Naive thymus-derived CD4-positive, alpha-beta T cell (primary cell): ENCODE measurements around the gene AKAIN1. TPM values are rescaled to one million over a fixed set of nuclear protein-coding genes. Genes with fewer than 3 reads are reported as not detected.

Experiments used
- ATAC-seq: fragments of 150-1000 bp; cut with Tn5 transposase; 2 replicates; pipeline ENCODE4 v1.10.0; 2021; ENCODE audit warnings: mild to moderate bottlenecking, moderate library complexity
- CTCF ChIA-PET: fragments of 350-600 bp; sonication (Branson Sonifier 250); formaldehyde crosslinking; loops from one replicate; lab custom pipeline; 2021; ENCODE audit warnings: antibody characterized with exemption; lab: Charles Lee
- POLR2A ChIA-PET: fragments of 350-600 bp; sonication (Branson Sonifier 250); formaldehyde crosslinking; loops from one replicate; lab custom pipeline; 2021; ENCODE audit warnings: antibody characterized with exemption, inconsistent platforms; lab: Charles Lee
- DNase-seq, 9 donors: peaks; one replicate each; pipeline versions ENCODE4 v3.0.0 to v3.0.0-alpha.2; 2020 to 2022; ENCODE audit warnings: mixed read lengths in 1 of 9
- H3K27ac ChIP-seq: one replicate; pipeline ENCODE4 v1.7.0; 2013; ENCODE audit warnings: mild to moderate bottlenecking, low read depth, low read length, moderate library complexity
- H3K27me3 ChIP-seq, 2 donors: one replicate each; pipeline ENCODE4 v1.7.0; 2013; ENCODE audit warnings: low read length in 2 of 2, mild to moderate bottlenecking in 2 of 2, moderate library complexity in 2 of 2; ENCODE audit not compliant: control insufficient read depth in 2 of 2, insufficient read depth in 2 of 2
- H3K36me3 ChIP-seq, 3 experiments: 1 replicate in 2 of 3; 2 replicates in 1 of 3; pipeline ENCODE4 v1.7.0; 2013; ENCODE audit warnings: low read length in 3 of 3, mild to moderate bottlenecking in 3 of 3, moderate library complexity in 1 of 3; ENCODE audit not compliant: insufficient read depth in 3 of 3, control insufficient read depth in 2 of 3
- H3K4me1 ChIP-seq, 2 donors: one replicate each; pipeline ENCODE4 v1.7.0; 2013; ENCODE audit warnings: low read length in 2 of 2, mild to moderate bottlenecking in 2 of 2, moderate library complexity in 1 of 2; ENCODE audit not compliant: control insufficient read depth in 2 of 2, insufficient read depth in 2 of 2
- H3K4me3 ChIP-seq: 2 replicates; pipeline ENCODE4 v1.7.0; 2013; ENCODE audit warnings: mild to moderate bottlenecking, low read length
- H3K9me3 ChIP-seq, 3 experiments: 1 replicate in 2 of 3; 2 replicates in 1 of 3; pipeline ENCODE4 v1.7.0; 2013; ENCODE audit warnings: low read length in 3 of 3; ENCODE audit not compliant: control insufficient read depth in 2 of 3
- H3K27ac Mint-ChIP-seq, 9 donors: one replicate each; pipeline ENCODE4 v1.8.0; 2020 to 2022; ENCODE audit warnings: mixed read lengths in 9 of 9, mild to moderate bottlenecking in 8 of 9, moderate library complexity in 5 of 9, inconsistent platforms in 2 of 9
- H3K27me3 Mint-ChIP-seq, 5 donors: one replicate each; pipeline ENCODE4 v1.8.0; 2021 to 2022; ENCODE audit warnings: mixed read lengths in 5 of 5, mild to moderate bottlenecking in 1 of 5
- H3K36me3 Mint-ChIP-seq, 5 donors: one replicate each; pipeline ENCODE4 v1.8.0; 2020 to 2022; ENCODE audit warnings: mixed read lengths in 5 of 5, mild to moderate bottlenecking in 3 of 5, inconsistent platforms in 1 of 5
- H3K4me1 Mint-ChIP-seq, 7 donors: one replicate each; pipeline ENCODE4 v1.8.0; 2020 to 2022; ENCODE audit warnings: mixed read lengths in 7 of 7, mild to moderate bottlenecking in 3 of 7, inconsistent platforms in 1 of 7
- H3K4me3 Mint-ChIP-seq, 10 donors: one replicate each; pipeline ENCODE4 v1.8.0; 2020 to 2022; ENCODE audit warnings: mild to moderate bottlenecking in 10 of 10, mixed read lengths in 10 of 10, moderate library complexity in 6 of 10, inconsistent platforms in 2 of 10
- H3K9me3 Mint-ChIP-seq, 11 donors: one replicate each; pipeline ENCODE4 v1.8.0; 2020 to 2022; ENCODE audit warnings: mixed read lengths in 11 of 11, mild to moderate bottlenecking in 4 of 11, inconsistent platforms in 1 of 11, moderate library complexity in 1 of 11
- intact Hi-C, 2 donors: fragments of 100-400 bp; cut with micrococcal nuclease; formaldehyde crosslinking; loops; one replicate each; pipeline ENCODE4 v1.15.1; 2023
- polyA plus RNA-seq, 2 donors: library from polyadenylated mRNA; unstranded; fragments of 300-500 nt; fragmentation: Illumina TruSeq; gene quantifications; one replicate each; pipeline ENCODE4 v1.2.3, GENCODE V29; 2021
- total RNA-seq, 6 experiments: library from RNA in 5 of 6; stranded (reverse) in 5 of 6; gene quantifications; 1 replicate in 5 of 6; 2 replicates in 1 of 6; pipeline ENCODE4 v1.2.3 and lab custom pipeline; 2021 to 2026

Gene AKAIN1
- total and polyA plus RNA-seq, 7 experiments from 2014 or later = not detected

DNA sequence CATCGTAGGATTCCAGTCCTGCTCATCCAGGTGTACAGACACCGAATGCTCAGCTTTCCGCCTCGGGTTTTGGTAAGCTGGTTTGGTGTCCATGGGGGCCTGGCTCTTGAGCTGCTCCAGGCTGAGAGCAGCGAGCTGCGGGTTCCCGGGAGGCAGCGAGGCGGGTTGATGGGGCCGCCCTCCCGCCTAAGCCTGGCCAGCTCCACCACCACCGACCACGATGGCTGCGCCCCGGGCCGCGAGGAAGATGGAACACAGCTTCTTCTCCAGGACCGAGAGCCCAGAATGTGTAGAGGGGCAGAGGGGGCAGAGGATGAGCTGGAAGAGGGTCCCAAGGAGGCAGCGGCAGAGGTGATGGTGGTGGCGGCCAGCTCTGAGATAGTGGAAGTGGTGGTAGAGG is 64.1 kb downstream of the AKAIN1 start:
- no peak overlapping the region for H3K27ac Mint-ChIP-seq
- Histone ChIP-seq H3K4me3 (no peak overlapping the region), H3K4me1 (no peaks in the 10 kb centered on the region), H3K9me3 (no peaks in the 10 kb centered on the region), H3K36me3 (no peaks in the 10 kb centered on the region), H3K27ac (no peak overlapping the region), H3K27me3 (no peaks in the 10 kb centered on the region)
- H3K4me1 Mint-ChIP-seq = peaks cover 0 to 30% (median 14%) of the 10 kb centered on the region in 7 donors
- CTCF ChIA-PET = no interaction called here
- H3K4me3 Mint-ChIP-seq = no peak overlapping the region
- ATAC-seq (no peak), DNase-seq (no peak)
- intact Hi-C loops = no loop called here
- peaks cover 0 to 12% (median 0%) of the 10 kb centered on the region in 11 donors for H3K9me3 Mint-ChIP-seq
- peaks cover 0 to 4% (median 0%) of the 10 kb centered on the region in 5 donors for H3K36me3 Mint-ChIP-seq
- POLR2A ChIA-PET = no interaction called here
- H3K27me3 Mint-ChIP-seq = no peaks in the 10 kb centered on the region

- ChIA-PET CTCF (interaction anchor here (1.4 kb wide), 1 partner anchor 115 kb away, joined by 4 read pairs; no protein-coding TSS in a partner anchor), POLR2A (interaction anchor here (0.6 to 1.8 kb wide), 8 partner anchors 27 to 174 kb away, joined by 3 to 8 read pairs (median 3); partner anchors contain the start of gene AKAIN1)
- Mint-ChIP-seq H3K4me3 (peak overlapping the region in 9 of 10 donors; percentile 46 to 73 (median 58)), H3K36me3 (peaks cover 1 to 33% (median 23%) of the 10 kb centered on the region in 5 donors), H3K27ac (peak overlapping the region in 7 of 9 donors; percentile 55 to 93 (median 83)), H3K27me3 (peaks cover 0 to 3% (median 0%) of the 10 kb centered on the region in 5 donors), H3K4me1 (peaks cover 0 to 30% (median 21%) of the 10 kb centered on the region in 7 donors), H3K9me3 (peaks cover 10 to 95% (median 29%) of the 10 kb centered on the region in 11 donors)
- H3K27ac ChIP-seq = no peak overlapping the region
- peak in 6 of 9 donors; percentile 32 to 71 (median 53) for DNase-seq
- peaks cover 0 to 10% of the 10 kb centered on the region in 2 donors for H3K4me1 ChIP-seq
- H3K4me3 ChIP-seq = peak overlapping the region; percentile 17
- no peaks in the 10 kb centered on the region for H3K36me3 ChIP-seq
- H3K9me3 ChIP-seq = peaks cover 0 to 13% (median 11%) of the 10 kb centered on the region in 3 experiments
- ATAC-seq = peak; percentile 74
- intact Hi-C loops = loop anchor here in 1 of 2 donors (5.0 kb wide), 1 partner anchor 35 kb away; no protein-coding TSS in a partner anchor
- H3K27me3 ChIP-seq = no peaks in the 10 kb centered on the region
Observed at GRCh38 chr18:5122272-5122671, 74.8 kb downstream of the AKAIN1 start.

GRCh38 chr18:5110266-5110665 is 86.8 kb downstream of the AKAIN1 start:
- ChIA-PET POLR2A (interaction anchor here (1.2 kb wide), 1 partner anchor 127 kb away, joined by 4 read pairs; no protein-coding TSS in a partner anchor), CTCF (no interaction called here)
- Histone ChIP-seq H3K4me3 (no peak overlapping the region), H3K9me3 (peaks cover 0 to 5% (median 0%) of the 10 kb centered on the region in 3 experiments), H3K36me3 (no peaks in the 10 kb centered on the region), H3K27ac (no peak overlapping the region), H3K4me1 (no peaks in the 10 kb centered on the region), H3K27me3 (no peaks in the 10 kb centered on the region)
- ATAC-seq = no peak
- intact Hi-C loops = no loop called here
- H3K27me3 Mint-ChIP-seq = no peaks in the 10 kb centered on the region
- no peak overlapping the region for H3K4me3 Mint-ChIP-seq
- H3K9me3 Mint-ChIP-seq = peaks cover 0 to 15% (median 7%) of the 10 kb centered on the region in 11 donors
- no peak overlapping the region for H3K27ac Mint-ChIP-seq
- H3K36me3 Mint-ChIP-seq = peaks cover 0 to 11% (median 8%) of the 10 kb centered on the region in 5 donors
- H3K4me1 Mint-ChIP-seq = peaks cover 0 to 11% (median 7%) of the 10 kb centered on the region in 7 donors
- DNase-seq = no peak

DNA sequence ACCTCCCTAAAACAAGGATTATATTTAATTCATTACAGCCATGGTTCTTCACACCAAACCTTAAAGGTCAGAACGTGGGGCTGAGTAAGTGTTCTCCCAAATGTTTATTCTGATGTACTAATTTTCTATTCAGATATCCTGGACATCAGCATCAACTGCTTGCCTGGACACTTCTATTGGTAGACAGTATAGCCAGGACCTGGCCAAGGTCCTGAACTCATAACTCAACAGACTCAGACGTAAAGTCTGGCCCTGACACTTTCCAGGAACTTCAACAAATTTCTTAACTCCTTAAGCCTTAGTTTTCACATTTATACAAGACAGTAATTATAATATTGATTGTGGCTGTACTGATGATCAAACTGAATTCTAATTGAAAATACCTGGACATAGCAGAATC is 89.1 kb downstream of the AKAIN1 start:
- no peaks in the 10 kb centered on the region for H3K27me3 Mint-ChIP-seq
- ChIA-PET CTCF (no interaction called here), POLR2A (interaction anchor here (1.0 kb wide), 1 partner anchor 188 kb away, joined by 3 read pairs; the partner anchor contains the start of gene ZBTB14)
- Histone ChIP-seq H3K27ac (no peak overlapping the region), H3K27me3 (no peaks in the 10 kb centered on the region), H3K4me1 (no peaks in the 10 kb centered on the region), H3K9me3 (no peaks in the 10 kb centered on the region), H3K36me3 (no peaks in the 10 kb centered on the region), H3K4me3 (no peak overlapping the region)
- no peaks in the 10 kb centered on the region for H3K36me3 Mint-ChIP-seq
- ATAC-seq = no peak
- no peak overlapping the region for H3K27ac Mint-ChIP-seq
- H3K4me1 Mint-ChIP-seq = peaks cover 0 to 15% (median 7%) of the 10 kb centered on the region in 7 donors
- intact Hi-C loops = loop anchor here in 1 of 2 donors (2.0 to 10.0 kb wide), 3 partner anchors 49 to 437 kb away; partner anchors contain the start of genes AKAIN1 and EPB41L3
- no peak overlapping the region for H3K4me3 Mint-ChIP-seq
- no peaks in the 10 kb centered on the region for H3K9me3 Mint-ChIP-seq
- DNase-seq = no peak

DNA sequence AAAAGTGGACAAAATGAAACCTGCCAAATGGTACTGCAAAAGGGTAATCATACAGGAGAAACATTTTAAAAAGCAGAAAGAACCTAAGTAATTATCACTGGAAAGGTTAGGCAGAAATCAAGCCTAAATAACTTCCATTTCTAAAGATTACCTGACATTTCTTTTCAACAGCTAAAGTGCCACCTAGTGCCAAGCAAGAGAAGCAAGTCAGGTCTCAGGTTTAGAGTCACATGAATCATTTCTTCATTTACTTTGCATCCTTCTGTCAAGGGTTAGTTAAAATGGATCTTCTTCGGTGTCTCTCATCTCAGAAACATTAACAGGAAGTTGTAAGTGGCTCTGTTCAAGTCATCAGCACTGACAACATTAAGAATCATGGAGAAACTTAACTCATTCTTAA is 90.3 kb downstream of the AKAIN1 start:
- Mint-ChIP-seq H3K36me3 (no peaks in the 10 kb centered on the region), H3K9me3 (no peaks in the 10 kb centered on the region), H3K27me3 (no peaks in the 10 kb centered on the region), H3K4me1 (peaks cover 0 to 15% (median 7%) of the 10 kb centered on the region in 7 donors), H3K4me3 (peak overlapping the region in 1 of 10 donors; percentile 35), H3K27ac (peak overlapping the region in 2 of 9 donors; percentile 41 to 45)
- no peak overlapping the region for H3K27ac ChIP-seq
- ATAC-seq (peak; percentile 57), DNase-seq (peak in 6 of 9 donors; percentile 21 to 56 (median 39))
- H3K27me3 ChIP-seq = no peaks in the 10 kb centered on the region
- intact Hi-C loops = loop anchor here in 1 of 2 donors (1.0 to 10.0 kb wide), 5 partner anchors 33 to 438 kb away; partner anchors contain the start of genes AKAIN1 and EPB41L3
- ChIA-PET CTCF (interaction anchor here (1.1 kb wide), 1 partner anchor 131 kb away, joined by 3 read pairs; no protein-coding TSS in a partner anchor), POLR2A (interaction anchor here (0.6 kb wide), 1 partner anchor 11 kb away, joined by 3 read pairs; no protein-coding TSS in a partner anchor)
- H3K9me3 ChIP-seq = no peaks in the 10 kb centered on the region
- no peak overlapping the region for H3K4me3 ChIP-seq
- no peaks in the 10 kb centered on the region for H3K36me3 ChIP-seq
- no peaks in the 10 kb centered on the region for H3K4me1 ChIP-seq

- no peaks in the 10 kb centered on the region for H3K36me3 Mint-ChIP-seq
- H3K4me3 Mint-ChIP-seq = no peak overlapping the region
- CTCF ChIA-PET = no interaction called here
- H3K27ac Mint-ChIP-seq = peak overlapping the region in 2 of 9 donors; percentile 1 to 47
- H3K9me3 Mint-ChIP-seq = no peaks in the 10 kb centered on the region
- Histone ChIP-seq H3K4me3 (no peak overlapping the region), H3K9me3 (no peaks in the 10 kb centered on the region), H3K27me3 (no peaks in the 10 kb centered on the region), H3K4me1 (no peaks in the 10 kb centered on the region), H3K36me3 (no peaks in the 10 kb centered on the region), H3K27ac (no peak overlapping the region)
- H3K27me3 Mint-ChIP-seq = no peaks in the 10 kb centered on the region
- POLR2A ChIA-PET = no interaction called here
- intact Hi-C loops = loop anchor here in 1 of 2 donors (10.0 kb wide), 1 partner anchor 441 kb away; the partner anchor contains the start of gene EPB41L3
- no peak for ATAC-seq
- DNase-seq = no peak
- H3K4me1 Mint-ChIP-seq = peaks cover 0 to 15% (median 7%) of the 10 kb centered on the region in 7 donors
Observed at GRCh38 chr18:5104246-5104645, 92.8 kb downstream of the AKAIN1 start.
